Panc1 (cell line): ENCODE data around the gene DPYSL5. TPM values are rescaled to one million over a fixed set of nuclear protein-coding genes. Genes with fewer than 3 reads are reported as not detected.

ENCODE experiments used
- ATAC-seq: fragments of 200-7000 bp; cut with Tn5 transposase; 2 replicates; pipeline ENCODE4 v1.9.1; 2020; ENCODE audit warnings: mild to moderate bottlenecking, moderate library complexity
- BruUV-seq: library from RNA; stranded (reverse); fragments of 400-500 nt; replicated peaks from 2 replicates; lab custom pipeline; 2021; lab: Mats Ljungman, UMichigan
- CTCF ChIA-PET: fragments of 300-600 bp; sonication (Branson Sonifier 250); formaldehyde crosslinking; loops from one replicate; lab custom pipeline; 2022; ENCODE audit warnings: antibody characterized with exemption; lab: Charles Lee
- POLR2A ChIA-PET: fragments of 300-600 bp; sonication (Branson Sonifier 250); formaldehyde crosslinking; loops from one replicate; lab custom pipeline; 2022; ENCODE audit warnings: antibody characterized with exemption; lab: Charles Lee
- DNase-seq: peaks from one replicate; pipeline ENCODE4 v3.0.0-alpha.2; 2010; ENCODE audit warnings: low read depth, low spot score
- H3K27ac ChIP-seq: 2 replicates; pipeline ENCODE4 v1.5.1; 2011; ENCODE audit warnings: mild to moderate bottlenecking, low read length, inconsistent platforms
- H3K27me3 ChIP-seq: fragments of 200-500 bp; sonication (Bioruptor generic); 2 replicates; pipeline ENCODE4 v1.6.0; 2014; ENCODE audit warnings: low read length, inconsistent platforms; ENCODE audit not compliant: control insufficient read depth, insufficient read depth
- H3K36me3 ChIP-seq: fragments of 200-500 bp; sonication (Bioruptor generic); 2 replicates; pipeline ENCODE4 v1.5.1; 2014; ENCODE audit warnings: inconsistent platforms, mild to moderate bottlenecking, low read length, moderate library complexity; ENCODE audit not compliant: control insufficient read depth, insufficient read depth
- H3K4me1 ChIP-seq: 2 replicates; pipeline ENCODE4 v1.5.1; 2011; ENCODE audit warnings: inconsistent platforms, mild to moderate bottlenecking, low read length, moderate library complexity; ENCODE audit not compliant: control insufficient read depth, insufficient read depth
- H3K4me3 ChIP-seq, 2 experiments: 2 replicates each; pipeline ENCODE4 v1.5.1; 2011 to 2012; ENCODE audit warnings: low read depth in 2 of 2, low read length in 2 of 2, mild to moderate bottlenecking in 2 of 2, inconsistent platforms in 1 of 2, moderate library complexity in 1 of 2
- H3K9me3 ChIP-seq: fragments of 200-500 bp; sonication (Bioruptor generic); 2 replicates; pipeline ENCODE4 v1.5.1; 2014; ENCODE audit warnings: low read depth, mild to moderate bottlenecking, inconsistent platforms, low read length, moderate library complexity; ENCODE audit not compliant: control insufficient read depth, insufficient read depth
- CTCF ChIP-seq: fragments of 450-650 bp; IDR thresholded peaks from 2 replicates; pipeline ENCODE4 v1.5.1; 2017; ENCODE audit warnings: mild to moderate bottlenecking
- POLR2AphosphoS5 ChIP-seq: IDR thresholded peaks from 2 replicates; pipeline ENCODE4 v1.6.1; 2012; ENCODE audit warnings: mild to moderate bottlenecking, low read depth, low read length, moderate library complexity
- REST ChIP-seq, 2 experiments: IDR thresholded peaks; 2 replicates each; pipeline ENCODE4 v1.6.1; 2011 to 2012; ENCODE audit warnings: low read depth in 2 of 2, control low read depth in 1 of 2, low read length in 1 of 2, mild to moderate bottlenecking in 1 of 2, moderate library complexity in 1 of 2; ENCODE audit not compliant: insufficient read depth in 1 of 2
- SIN3A ChIP-seq: IDR thresholded peaks from 2 replicates; pipeline ENCODE4 v1.6.1; 2012; ENCODE audit warnings: low read depth, mild to moderate bottlenecking, low read length, moderate library complexity, borderline replicate concordance; ENCODE audit not compliant: insufficient read depth
- TCF7L2 ChIP-seq: IDR thresholded peaks from 2 replicates; pipeline ENCODE4 v1.6.1; 2011; ENCODE audit warnings: mild to moderate bottlenecking, low read depth, low read length, inconsistent platforms
- in situ Hi-C: cut with HindIII; loops from 2 replicates; pipeline ENCODE4 v1.10.0; 2016; ENCODE audit warnings: low sequenced_read_pairs, low pct_unique_long_range_greater_than_20kb
- intact Hi-C: fragments of 100-400 bp; cut with micrococcal nuclease; formaldehyde crosslinking; loops from one replicate; pipeline ENCODE4 v1.10.0; 2022; ENCODE audit not compliant: unreplicated experiment
- total RNA-seq: library from RNA; stranded (reverse); gene quantifications from one replicate; pipeline ENCODE4 v1.2.1, GENCODE V29; 2021; ENCODE audit not compliant: unreplicated experiment

DPYSL5 gene
- total RNA-seq, 1 experiment from 2014 or later: 0.31 TPM

- ATAC-seq (no peak), DNase-seq (no peak)
- Histone ChIP-seq H3K36me3 (no peaks in the 10 kb centered on the region), H3K4me3 (no peak overlapping the region), H3K27ac (no peak overlapping the region), H3K27me3 (peaks cover 8% of the 10 kb centered on the region), H3K9me3 (no peaks in the 10 kb centered on the region), H3K4me1 (no peaks in the 10 kb centered on the region)
- no TSS peak for BruUV-seq
- in situ Hi-C loops: no loop called here
- no peak for TF ChIP-seq REST (IDR thresholded peaks at IDR 0.05; ENCODE audit: insufficient read depth in 1 of 2, low read depth in 2 of 2, low read length in 1 of 2)
- POLR2A ChIA-PET: no interaction called here
- CTCF ChIA-PET: no interaction called here
- intact Hi-C loops: no loop called here
Measured at GRCh38 chr2:26886736-26887135, 38.8 kb downstream of the DPYSL5 start.

- ChIA-PET POLR2A (no interaction called here), CTCF (no interaction called here)
- no TSS peak for BruUV-seq
- intact Hi-C loops: no loop called here
- in situ Hi-C loops: no loop called here
- ATAC-seq (no peak), DNase-seq (no peak)
- TF ChIP-seq POLR2AphosphoS5: no peak
- TF ChIP-seq SIN3A: no peak
- TF ChIP-seq REST (IDR thresholded peaks at IDR 0.05; ENCODE audit: insufficient read depth in 1 of 2, low read depth in 2 of 2, low read length in 1 of 2): no peak
- TF ChIP-seq TCF7L2: no peak
- TF ChIP-seq CTCF: no peak
- Histone ChIP-seq H3K27ac (no peak overlapping the region), H3K27me3 (peaks cover 8% of the 10 kb centered on the region), H3K9me3 (no peaks in the 10 kb centered on the region), H3K36me3 (no peaks in the 10 kb centered on the region), H3K4me1 (no peaks in the 10 kb centered on the region), H3K4me3 (no peak overlapping the region)
Measured at GRCh38 chr2:26887151-26887550, 39.2 kb downstream of the DPYSL5 start.
